BJ (cell line): ENCODE measurements around the gene ZSCAN18. TPM values are rescaled to one million over a fixed set of nuclear protein-coding genes. Genes with fewer than 3 reads are reported as not detected.

Experiments used
- CTCF ChIA-PET: fragments of 350-600 bp; formaldehyde crosslinking; extraction: SDS; loops from one replicate; lab custom pipeline; 2021; ENCODE audit warnings: antibody characterized with exemption, inconsistent platforms; lab: Yijun Ruan, JAX
- POLR2A ChIA-PET: fragments of 300-600 bp; sonication (Branson Sonifier 250); formaldehyde crosslinking; extraction: SDS; loops from one replicate; lab custom pipeline; 2021; ENCODE audit warnings: antibody characterized with exemption; lab: Charles Lee
- DNase-seq: peaks from one replicate; pipeline ENCODE4 v3.0.0-alpha.2; 2011; ENCODE audit warnings: low read depth
- H3K27me3 ChIP-seq: 2 replicates; pipeline ENCODE4 v1.6.0; 2011; ENCODE audit warnings: low read length; ENCODE audit not compliant: control insufficient read depth, insufficient read depth
- H3K36me3 ChIP-seq: 2 replicates; pipeline ENCODE4 v1.5.1; 2011; ENCODE audit warnings: low read length; ENCODE audit not compliant: control insufficient read depth, insufficient read depth
- H3K4me3 ChIP-seq: 2 replicates; pipeline ENCODE4 v1.5.1; 2011; ENCODE audit warnings: low read depth, mild to moderate bottlenecking, control low read depth, low read length
- polyA plus RNA-seq: library from polyadenylated mRNA; depleted of rRNA; stranded (reverse); fragments of >200 nt; gene quantifications from 2 replicates; pipeline ENCODE4 v1.2.3, GENCODE V29; 2011
- TF ChIP-seq, protein P1 (sequence below): IDR thresholded peaks from 2 replicates; pipeline ENCODE4 v1.5.1; 2011; ENCODE audit warnings: low read depth, mild to moderate bottlenecking, control low read depth, inconsistent platforms, low read length, moderate library complexity; ENCODE audit not compliant: insufficient read depth

ZSCAN18 gene
- polyA plus RNA-seq, 1 experiment: 18.5 TPM

DNA sequence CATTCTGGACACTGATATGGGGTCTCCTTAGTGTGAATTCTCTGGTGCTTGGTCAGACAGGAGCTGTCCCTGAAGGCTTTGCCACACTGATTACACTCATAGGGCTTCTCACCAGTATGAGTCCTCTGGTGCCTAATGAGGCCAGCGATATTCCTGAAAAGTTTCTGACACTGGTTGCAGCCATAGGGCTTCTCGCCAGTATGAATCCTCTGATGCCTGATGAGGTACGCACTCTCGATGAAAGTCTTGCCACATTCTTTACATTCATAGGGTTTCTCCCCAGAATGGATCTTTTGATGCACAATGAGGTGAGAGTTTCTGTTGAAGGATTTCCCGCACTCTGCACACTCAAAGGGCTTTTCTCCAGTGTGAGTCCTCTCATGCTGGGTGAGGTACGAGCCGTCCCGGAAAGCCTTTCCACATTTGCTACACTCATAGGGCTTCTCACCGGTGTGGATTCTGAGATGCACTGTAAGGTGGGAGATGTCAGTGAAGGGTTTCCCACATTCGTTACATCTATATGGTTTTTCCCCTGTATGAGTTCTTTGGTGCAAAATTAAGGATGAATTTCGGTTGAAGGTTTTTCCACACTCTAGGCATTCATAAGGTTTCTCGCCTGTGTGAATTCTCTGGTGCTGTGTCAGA lies 30.1 kb upstream of the ZSCAN18 start:
- POLR2A ChIA-PET: no interaction called here
- no peak for DNase-seq
- CTCF ChIA-PET: no interaction called here
- no peak overlapping the region for H3K4me3 ChIP-seq
- no peaks in the 10 kb centered on the region for H3K27me3 ChIP-seq
- H3K36me3 ChIP-seq: peaks cover 19% of the 10 kb centered on the region
- TF ChIP-seq, protein P1, sequence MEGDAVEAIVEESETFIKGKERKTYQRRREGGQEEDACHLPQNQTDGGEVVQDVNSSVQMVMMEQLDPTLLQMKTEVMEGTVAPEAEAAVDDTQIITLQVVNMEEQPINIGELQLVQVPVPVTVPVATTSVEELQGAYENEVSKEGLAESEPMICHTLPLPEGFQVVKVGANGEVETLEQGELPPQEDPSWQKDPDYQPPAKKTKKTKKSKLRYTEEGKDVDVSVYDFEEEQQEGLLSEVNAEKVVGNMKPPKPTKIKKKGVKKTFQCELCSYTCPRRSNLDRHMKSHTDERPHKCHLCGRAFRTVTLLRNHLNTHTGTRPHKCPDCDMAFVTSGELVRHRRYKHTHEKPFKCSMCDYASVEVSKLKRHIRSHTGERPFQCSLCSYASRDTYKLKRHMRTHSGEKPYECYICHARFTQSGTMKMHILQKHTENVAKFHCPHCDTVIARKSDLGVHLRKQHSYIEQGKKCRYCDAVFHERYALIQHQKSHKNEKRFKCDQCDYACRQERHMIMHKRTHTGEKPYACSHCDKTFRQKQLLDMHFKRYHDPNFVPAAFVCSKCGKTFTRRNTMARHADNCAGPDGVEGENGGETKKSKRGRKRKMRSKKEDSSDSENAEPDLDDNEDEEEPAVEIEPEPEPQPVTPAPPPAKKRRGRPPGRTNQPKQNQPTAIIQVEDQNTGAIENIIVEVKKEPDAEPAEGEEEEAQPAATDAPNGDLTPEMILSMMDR: no peak

DNA sequence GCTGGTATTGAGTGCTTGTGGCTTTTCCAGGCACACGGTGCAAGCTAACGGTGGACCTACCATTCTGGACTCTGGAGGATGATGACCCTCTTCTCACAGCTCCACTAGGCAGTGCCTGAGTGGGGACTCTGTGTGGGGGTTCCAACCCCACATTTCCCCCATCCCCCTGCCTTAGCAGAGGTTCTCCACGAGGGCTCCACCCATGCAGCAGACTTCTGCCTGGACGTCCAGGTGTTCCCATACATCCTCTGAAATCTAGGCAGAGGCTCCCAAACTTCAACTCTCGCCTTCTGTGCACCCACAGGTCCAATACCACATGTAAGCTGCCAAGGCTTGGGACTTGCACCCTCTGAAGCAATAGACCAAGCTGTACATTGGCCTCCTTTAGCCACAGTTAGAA lies 25.3 kb upstream of the ZSCAN18 start:
- Histone ChIP-seq H3K4me3 (no peak overlapping the region), H3K36me3 (peaks cover 4% of the 10 kb centered on the region), H3K27me3 (no peaks in the 10 kb centered on the region)
- TF ChIP-seq, protein P1: no peak
- CTCF ChIA-PET: no interaction called here
- DNase-seq: no peak
- POLR2A ChIA-PET: no interaction called here

- TF ChIP-seq, protein P1: no peak
- Histone ChIP-seq H3K4me3 (no peak overlapping the region), H3K27me3 (no peaks in the 10 kb centered on the region), H3K36me3 (no peaks in the 10 kb centered on the region)
- DNase-seq: no peak
- ChIA-PET POLR2A (no interaction called here), CTCF (no interaction called here)
Observed at GRCh38 chr19:58118979-58119733, 21.1 kb upstream of the ZSCAN18 start.

DNA sequence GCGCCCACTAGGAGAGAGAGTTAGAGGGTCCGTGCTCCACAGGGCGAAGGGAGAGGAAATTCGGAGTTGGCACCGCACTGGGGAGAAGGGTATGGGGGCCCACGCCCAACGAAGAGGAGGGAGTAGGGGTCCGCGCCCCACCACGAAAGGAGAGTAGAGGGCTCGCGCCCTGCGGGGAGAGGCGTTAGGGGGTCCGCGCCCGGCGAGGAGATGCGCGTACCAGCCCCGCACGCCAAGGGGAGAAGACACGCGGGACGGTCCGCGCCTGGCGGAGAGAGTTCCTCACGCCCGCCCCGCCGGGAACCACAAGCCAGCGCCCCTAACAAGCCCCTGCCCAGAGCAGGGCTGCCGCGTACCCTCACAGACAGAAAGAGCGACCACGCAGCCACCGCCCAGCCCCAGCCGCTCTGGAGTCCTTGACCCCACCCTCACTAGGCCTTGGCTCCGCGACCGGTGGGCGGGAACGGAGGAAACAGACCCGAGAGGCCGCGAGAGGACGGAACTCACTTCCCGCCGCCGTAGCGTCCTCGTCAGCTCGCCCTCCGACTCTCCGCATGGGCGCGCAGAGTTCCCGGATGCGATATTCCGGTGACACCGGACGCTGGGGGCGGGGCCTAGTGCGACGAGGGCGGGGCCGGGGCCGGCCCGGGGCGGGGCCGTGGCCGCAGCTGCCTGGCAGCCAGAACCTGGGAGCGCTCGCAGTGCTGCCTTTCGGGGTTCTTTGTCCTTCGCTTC lies 20.0 kb upstream of the ZSCAN18 start:
- POLR2A ChIA-PET: no interaction called here
- TF ChIP-seq, protein P1: no peak
- DNase-seq: no peak
- no peaks in the 10 kb centered on the region for H3K27me3 ChIP-seq
- CTCF ChIA-PET: no interaction called here
- H3K4me3 ChIP-seq: peak overlapping the region; percentile 2; the same call in 1 of the 2 replicates
- H3K36me3 ChIP-seq: no peaks in the 10 kb centered on the region

GRCh38 chr19:58108546-58108817 lies 10.5 kb upstream of the ZSCAN18 start:
- no peaks in the 10 kb centered on the region for H3K36me3 ChIP-seq
- no peak overlapping the region for H3K4me3 ChIP-seq
- H3K27me3 ChIP-seq: no peaks in the 10 kb centered on the region
- no peak for DNase-seq
- ChIA-PET CTCF (no interaction called here), POLR2A (no interaction called here)
- TF ChIP-seq, protein P1: no peak
